ENCODE measurements around the gene DGCR8.

DGCR8 gene

DNA sequence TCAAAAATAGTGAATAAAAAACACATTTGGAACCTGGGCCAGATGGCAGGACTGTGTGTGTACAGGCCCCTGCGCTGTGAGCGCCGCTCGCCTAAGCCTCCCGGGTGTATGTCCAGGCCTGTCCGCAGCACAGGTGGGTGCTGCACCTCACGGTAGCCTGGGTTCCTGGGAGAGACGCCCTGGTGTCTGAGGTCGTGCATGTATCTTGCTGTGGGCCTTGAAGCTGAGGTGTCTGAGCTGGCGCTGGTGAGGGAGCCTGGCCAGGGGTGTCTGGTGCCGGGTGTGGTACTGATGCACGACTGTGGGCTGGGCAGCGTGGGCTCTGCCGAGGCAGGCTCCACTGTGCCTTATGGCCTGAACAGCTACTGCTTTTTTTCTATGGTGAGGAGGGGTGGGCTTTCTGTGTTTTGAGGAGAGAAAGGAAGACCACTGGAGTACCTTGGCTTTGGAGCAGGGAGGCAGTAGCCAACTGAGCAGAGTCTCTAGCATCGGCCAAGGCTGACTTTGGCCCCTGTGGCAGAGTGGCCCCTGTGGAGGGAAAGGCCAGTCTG lies 47.4 kb downstream of the DGCR8 start:
- DNase-seq: no peak

DNA sequence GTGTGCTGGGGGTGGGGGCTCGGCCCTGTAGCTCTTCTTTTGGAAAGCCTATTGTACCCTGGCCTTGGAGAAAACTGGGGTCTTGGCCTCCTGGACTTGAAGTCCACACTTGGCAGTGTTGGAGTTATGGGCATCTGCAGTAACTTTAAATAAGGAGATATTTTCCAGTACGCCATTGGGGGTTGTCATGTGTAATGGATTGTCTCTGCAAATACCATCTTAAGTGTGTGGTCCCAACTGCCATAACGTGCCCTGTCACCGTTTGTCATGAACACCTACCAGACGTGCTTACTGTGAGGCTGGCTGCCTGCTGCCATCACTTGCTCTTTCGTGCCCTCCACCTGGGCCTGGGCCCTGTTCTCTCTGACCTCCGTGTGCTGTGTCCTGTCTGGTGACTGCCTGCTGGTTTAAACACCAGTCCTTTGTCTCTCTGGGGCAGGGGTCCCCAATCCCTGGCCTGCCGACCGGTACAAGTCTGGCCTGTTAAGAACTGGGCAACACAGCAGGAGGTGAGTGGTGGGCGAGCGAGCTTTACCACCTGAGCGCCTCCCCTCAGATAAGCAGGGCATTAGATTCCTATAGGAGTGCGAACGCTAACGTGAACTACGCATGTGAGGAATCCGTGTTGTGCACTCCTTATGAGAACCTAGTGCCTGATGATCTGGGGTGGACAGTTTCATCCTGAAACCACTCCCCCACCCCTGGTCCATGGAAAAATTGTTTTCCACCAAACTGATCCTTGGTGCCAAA lies 48.0 kb downstream of the DGCR8 start:
- DNase-seq: no peak

DNA sequence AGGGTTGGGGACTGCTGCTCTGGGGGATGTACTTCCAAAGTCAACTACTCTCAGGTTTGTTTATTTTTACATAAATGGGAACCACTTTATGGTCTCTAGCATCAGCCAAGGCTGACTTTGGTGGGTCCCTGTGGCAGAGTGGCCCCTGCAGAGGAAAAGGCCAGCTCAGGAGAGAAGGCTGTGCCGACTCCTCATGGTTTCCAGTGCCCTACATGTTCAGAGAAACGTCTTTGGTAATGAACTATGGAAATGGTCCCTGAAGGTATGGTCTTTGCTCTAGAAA lies 48.5 kb downstream of the DGCR8 start:
- no peak for DNase-seq

DNA sequence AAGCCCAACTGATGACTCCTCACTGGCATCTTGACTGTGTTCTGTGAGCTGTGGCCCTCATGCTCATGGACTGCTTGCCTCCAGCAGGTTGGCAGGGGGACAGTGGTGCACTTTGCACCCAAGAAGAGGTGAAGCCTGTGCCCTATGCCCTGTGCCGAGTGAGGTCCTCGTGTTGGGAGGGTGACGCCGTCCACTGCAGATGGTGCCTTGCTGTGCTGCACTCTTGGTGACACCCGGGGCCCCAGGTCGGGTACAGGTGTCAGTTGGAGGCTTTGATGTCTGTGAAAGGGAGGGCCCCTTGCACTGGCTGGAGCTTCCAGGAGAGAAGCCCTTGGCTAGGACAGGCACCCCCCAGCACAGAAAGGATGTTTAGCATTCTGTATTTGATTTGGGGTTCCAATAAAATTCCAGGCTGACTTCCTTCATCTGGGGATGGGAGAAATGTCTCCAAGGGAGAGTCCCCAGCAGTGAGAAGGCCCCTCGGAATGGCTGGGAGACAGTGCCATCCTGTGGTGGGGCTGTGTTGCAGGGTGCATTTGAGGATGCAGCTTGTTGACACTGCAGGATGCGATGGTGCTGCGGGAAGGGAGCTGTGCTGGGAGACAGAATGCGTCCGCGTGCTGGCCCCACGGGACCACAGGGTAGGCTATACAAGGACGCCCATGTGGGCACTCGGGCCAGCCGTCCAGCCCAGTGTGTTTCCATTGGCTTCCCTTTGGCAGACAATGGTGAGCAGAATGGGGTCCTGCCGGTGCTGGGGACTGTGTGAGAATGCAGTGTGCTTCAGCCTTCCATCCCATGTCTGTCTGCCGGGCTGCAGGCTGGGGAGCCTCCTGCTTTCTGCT lies 49.1 kb downstream of the DGCR8 start:
- DNase-seq: peak; percentile 18

DNA sequence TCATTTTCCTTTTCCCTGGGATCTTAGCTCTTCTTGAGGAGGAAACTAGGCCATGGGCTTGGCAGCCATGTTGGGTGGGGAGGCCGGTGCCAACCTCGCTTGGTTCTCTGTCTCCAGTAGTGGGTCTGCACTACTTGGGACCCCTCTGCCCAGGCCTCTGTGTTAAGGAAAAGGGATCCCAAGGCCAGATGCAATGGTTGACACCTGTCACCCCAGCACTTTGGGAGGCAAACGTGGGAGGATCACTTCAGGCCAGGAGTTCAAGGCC lies 49.6 kb downstream of the DGCR8 start:
- no peak for DNase-seq

DNA sequence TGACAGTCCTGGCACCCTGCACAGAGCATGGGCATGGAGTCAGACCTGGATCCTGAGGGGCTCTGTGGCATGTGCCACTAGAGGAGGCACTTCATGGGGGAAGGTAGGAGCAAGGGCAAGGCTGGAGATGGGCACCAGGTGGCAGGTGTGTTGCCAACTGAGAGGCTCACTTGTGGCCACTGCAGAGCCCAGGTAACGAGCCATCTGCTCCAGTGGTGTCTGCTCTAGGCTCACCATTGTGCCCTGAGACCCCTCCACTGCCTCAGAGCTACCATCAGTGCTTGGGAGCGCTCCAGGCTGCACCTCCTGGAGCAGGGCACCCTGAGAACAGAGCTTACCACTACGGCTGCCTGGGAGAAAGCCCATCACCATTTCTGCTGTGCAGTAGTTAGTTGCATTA lies 50.3 kb downstream of the DGCR8 start:
- DNase-seq: peak; percentile 33

DNA sequence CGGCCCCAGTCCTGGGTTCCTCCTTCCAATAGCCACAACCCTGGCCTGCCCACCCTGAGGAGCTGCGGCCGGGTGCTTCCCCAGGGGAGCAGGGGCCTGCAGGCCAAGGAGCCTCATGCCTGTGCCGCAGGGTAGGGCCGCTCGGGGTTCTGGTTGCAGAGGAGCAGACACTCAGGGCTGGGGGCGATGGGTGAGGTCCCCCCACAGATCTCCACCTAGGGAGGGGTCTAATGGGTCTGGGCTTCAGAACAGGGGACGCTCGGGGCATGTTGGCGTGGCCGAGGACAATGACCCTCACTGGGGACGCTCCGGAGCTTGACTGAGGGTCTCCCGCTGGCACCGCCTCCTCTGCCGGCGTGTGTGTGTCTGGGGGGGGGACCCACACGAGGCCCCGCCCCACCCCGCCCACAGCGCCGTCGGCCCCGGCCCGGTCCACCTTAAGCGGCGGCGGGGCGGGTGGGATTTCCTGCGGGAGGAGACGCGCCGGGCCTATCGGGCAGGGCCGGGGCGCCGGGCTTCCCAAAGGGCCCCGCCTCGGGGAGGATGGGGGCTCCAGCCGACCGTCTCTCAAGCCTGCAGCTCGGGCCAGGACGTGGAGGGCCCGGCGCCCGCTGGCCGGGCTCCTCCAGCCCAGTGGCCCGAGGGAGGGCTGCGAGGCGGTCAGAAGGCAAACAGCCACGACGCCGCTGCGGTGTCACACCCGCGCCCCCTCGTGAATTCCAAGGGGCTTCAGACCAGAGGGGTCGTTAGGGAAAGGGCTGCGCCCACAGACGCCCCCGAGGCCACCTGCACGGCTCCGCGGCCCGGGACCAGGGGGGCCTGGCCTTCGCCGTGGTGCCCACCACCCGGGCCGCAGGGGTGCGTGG lies 50.9 kb downstream of the DGCR8 start:
- DNase-seq: peak; percentile 37

DNA sequence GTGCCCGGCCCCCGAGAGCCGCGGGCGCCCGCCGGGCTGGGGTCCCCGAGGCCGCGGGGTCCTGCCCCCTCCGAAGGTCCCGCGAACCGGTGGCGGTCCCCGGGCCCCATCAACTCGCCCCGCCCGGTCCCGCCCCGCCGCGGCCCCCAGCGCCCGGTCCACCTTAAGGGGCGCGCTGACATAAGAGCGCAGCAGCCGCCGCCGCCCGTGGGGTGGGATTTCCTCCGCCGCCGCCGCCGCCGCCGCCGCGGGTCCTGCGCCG lies 51.5 kb downstream of the DGCR8 start, which contains the start of gene ZDHHC8:
Gene ZDHHC8, plus strand, starts transcription at position 208 of the 262 bp plus-strand sequence. CDS start 144 bp downstream, outside the sequence.
- DNase-seq: no peak

DNA sequence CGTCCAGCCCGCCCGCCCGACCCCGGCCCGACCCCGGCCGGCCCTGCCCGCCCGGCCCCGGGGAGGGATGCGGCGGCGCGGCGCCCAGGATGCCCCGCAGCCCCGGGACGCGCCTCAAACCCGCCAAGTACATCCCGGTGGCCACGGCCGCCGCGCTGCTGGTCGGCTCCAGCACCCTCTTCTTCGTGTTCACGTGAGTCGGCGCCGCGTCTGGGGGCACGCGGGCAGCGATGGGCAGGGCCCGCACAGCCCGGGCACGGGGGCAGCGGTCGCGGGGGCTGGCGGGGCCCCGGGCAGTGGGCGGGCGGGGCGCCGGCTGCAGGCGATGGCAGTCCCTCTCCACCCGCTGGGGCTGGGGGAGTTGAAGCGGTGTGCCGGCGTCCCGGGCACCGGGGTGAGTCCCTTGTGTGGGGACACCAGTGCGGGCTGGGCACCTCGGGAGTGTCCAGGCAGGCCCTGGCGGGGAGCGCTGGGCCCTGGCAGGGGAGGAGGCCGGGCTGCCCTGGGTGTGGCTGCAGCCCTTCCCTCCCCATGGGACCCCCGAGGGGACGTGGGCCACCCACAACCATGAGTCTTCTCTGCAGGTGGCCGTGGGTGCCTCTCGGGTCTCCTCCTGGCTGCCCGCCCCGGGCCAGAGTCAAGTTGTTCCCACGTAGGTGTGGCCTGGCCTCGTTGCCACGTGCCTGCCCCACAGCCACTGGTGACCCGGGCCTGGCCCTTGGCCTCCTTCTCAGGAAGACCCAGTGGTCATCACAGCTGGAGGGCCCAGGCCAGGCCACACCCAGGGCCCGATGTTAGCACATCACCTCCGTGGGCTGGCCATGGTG lies 52.0 kb downstream of the DGCR8 start:
- DNase-seq: no peak

DNA sequence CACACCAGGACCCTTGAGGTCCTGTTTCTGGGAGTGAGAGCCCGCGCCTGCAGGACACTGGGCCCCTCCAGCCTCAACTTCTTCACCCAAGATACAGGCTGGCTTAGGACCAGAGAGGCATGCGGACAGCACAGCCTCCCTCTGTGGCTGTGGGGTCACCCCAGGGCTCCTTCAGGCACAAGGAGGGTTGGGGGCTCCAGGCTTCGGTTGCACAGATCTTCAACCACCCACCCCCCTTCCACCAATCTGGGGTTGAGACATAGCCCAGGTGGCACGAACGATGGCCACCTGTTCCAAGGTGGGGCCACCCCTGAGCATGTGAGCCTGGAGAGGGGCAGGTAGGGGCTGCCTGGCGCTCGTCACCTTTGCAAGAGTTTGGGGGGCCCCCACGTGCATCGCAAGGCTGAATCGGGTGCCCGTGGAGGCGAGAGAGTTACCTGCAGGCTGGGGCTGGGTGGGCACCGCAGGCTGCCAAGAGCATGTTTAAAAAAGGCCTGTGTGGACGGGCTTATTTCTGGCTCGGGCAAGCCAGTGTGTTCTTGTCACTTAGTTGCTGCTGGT lies 52.7 kb downstream of the DGCR8 start:
- no peak for DNase-seq

DNA sequence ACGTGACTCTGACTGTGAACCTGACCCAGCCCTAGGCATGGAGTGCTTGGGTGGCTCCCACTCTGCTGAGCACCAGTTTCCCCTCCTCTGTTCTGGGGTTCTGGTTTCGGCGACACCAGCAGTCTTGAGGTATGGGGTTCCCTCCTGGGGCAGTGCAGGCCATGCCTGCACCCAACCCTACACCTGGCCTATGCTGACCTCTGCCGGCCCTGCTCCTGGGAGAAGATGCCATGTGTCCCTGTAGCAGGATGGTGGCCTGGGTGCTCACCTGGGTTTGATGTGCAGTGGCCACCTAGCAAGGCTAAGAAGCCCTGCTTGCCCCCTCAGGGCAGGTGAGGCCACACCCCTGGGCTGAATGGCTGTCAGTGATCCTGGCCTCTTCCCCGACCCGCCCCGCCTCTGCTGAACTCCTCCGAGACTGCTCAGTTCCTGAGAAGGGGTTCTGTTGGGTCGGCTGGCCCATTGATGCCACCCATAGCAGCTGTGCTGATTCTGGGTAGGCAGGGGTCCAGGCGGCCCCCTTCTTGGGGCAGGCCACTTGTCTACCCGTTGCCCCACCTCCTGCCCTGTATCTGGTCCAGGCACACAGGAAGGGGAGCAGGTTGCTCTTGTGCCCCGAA lies 54.0 kb downstream of the DGCR8 start:
- DNase-seq: no peak

DNA sequence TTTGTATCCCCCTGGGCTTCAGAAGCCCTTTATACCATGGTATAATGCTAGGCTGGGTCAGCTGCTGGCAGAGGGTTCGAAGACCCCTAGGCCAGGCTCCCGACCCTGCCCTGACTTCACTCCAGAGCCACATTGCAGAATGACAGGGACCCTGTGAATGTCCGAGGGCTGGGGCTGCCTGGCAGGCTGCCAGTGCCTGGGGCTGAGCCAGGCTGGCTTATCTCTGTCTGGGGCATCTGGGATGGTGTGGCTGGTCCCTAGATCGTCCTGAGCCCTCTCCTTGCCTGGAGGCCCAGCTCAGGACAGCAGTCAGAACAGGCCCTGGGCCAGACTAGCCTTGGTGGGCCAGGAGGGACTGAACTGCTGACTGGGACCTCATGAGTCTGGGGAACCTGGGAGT lies 55.2 kb downstream of the DGCR8 start:
- no peak for DNase-seq

DNA sequence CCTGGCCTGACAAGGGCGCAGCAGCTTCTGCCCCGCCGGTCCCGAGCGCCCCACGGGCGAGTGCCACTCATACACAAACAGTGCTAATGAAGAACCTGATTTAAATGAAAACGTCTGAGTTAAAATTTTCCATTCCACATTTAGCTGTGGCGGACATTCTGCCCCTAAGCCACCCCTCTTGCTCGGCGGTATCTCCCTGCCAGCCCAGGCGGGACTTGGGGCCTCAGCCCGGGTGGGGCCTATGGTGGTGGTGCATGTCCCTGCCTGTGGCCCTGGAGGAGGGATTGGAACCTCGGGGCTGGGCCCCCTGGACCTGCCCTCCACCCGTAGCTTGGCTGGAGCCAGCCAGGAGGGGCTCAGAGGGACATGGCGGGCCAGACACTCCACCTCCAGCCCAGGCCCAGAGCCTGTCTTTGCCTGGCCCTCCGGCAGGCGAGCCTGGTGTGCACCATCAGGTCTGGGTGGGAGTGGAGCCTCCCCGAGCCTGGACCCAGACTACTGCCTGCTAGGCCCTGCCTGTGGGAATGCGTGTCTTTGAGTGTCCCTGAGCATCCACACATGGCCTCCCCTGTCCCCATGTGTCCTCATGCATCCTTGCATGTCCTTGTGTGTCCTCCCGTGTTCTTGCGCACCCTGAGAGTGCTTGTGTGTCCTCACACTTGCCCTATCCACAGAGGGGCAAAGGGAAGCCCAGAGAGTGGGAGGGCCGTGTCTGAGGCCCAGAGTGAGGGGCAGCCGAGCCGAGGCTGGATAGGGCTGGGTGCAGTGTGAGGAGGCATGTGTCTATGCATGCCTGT lies 56.0 kb downstream of the DGCR8 start:
- DNase-seq: no peak

DNA sequence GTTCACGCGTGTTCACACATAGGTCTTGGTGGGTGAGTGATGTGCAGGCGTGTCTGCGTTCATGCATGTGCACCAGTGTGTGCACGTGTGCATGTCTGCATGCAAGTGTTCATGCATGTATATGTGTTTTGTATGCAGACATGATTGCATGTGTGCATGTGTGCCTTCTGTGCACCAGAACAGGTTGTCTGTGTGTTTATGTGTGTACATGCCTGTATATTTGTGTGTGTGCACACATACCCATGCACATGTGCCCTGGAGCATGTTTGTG lies 56.5 kb downstream of the DGCR8 start:
- DNase-seq: no peak

DNA sequence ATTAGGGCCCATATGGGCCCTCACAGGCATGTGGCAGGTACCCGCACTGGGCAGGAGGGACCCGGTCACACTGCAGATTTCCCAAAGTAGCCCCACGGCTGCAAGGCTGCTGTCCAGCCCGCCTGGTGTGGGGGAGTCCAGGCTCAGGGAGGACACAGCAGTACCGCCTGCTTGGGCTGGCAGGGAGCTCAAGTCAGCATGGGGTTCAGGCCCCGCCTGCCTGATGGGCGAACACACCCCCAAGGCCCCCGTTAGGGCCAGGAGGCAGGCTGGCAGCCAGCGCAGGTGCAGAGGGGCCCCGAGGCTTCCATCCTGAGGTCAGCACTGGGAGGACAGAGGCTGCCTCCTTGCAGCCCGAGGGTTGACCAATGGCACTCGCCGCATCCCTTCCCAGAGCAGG lies 57.1 kb downstream of the DGCR8 start:
- no peak for DNase-seq

DNA sequence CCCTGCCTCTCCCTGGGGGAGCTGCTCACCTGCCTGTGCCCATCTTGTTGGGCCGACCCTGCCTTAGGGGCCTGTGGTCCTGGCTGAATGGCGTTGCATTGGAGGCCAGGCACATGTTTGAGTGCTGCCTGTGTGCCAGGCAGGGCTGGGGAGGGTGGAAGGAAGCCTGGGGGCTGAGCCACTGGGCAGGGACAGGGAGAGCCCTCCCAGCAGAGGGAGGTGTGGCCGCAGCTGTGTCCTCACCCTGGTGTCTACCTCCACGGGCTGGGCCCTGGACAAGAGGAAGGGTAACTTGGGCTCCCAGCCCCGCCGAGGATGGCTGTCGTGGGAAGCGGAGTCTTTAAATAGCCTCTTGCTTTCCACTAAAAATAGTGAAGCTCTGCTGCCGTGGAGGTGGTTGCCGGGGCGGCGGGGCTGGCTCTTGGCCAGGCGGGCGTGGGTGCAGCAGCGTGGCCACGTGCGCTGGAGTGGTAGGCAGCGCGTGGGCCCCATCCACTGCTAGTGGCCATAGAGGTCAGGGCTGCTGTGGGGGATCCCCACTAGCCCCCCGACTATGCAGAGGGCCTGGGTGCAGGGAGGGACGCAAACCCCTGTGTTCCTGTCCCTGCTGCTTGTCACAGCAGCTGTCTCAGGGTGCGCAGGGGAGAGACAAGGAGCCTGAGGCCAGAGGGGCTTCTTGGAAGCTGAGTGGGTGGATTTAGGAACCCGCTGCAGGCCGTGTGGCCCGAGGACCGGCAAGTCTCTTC lies 57.8 kb downstream of the DGCR8 start:
- DNase-seq: no peak

DNA sequence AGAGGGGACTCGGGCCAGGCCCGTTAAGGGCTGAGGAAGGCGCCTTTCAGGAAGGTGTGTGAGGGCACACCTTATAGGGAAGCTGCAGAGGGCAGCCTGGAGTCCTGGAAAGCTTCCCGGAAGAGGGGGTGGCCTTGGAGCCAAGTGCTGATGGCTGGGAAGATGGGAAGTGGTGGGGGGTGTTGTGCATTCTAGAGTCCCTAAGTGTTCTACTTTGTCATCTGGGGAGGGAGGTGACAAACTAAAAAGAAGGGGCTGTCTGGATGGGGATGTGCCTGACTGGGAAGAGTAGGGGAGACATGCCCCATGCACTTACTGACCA lies 58.3 kb downstream of the DGCR8 start:
- no peak for DNase-seq

DNA sequence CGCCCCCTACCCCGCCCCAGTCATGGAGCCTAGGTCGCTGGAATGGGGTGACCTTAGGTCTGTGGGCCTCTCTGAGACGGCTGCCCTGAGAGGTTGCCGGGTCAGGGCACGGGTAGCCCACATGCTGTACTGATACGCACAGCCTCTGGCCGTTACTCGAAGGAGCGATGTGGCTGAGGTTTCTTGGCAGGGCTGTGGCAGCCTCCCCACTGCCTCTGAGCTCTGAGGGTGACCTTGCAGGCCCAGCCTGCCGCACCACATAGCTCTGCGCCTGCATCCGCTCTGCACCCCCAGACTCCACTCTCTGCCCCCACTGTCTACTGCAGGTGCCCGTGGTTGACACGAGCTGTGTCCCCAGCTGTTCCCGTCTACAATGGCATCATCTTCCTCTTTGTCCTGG lies 58.8 kb downstream of the DGCR8 start:
- no peak for DNase-seq

DNA sequence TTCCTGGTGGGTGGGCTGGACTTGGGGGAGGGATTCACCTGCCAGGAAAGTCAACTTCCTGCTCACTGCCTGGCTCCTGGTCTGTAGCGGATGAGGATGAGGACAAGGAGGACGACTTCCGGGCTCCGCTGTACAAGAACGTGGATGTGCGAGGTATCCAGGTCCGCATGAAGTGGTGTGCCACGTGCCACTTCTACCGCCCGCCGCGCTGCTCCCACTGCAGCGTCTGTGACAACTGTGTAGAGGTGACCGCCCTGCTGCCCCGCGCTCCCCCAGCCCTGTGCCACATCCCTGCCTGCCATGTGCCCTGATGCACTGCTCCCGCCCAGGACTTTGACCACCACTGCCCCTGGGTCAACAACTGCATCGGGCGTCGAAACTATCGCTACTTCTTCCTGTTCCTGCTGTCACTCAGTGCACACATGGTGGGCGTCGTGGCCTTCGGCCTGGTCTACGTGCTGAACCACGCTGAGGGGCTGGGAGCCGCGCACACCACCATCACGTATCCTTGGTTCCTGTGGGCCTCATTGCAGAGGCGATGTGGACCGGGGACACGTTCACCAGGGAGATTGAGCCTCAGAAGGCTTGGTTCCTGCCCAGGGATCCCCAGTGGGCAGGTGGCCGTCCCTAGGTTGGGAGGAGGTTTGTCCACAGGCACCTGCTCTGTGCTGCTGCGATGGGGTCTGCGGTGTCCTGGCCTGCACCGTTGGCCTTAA lies 59.5 kb downstream of the DGCR8 start:
- no peak for DNase-seq

DNA sequence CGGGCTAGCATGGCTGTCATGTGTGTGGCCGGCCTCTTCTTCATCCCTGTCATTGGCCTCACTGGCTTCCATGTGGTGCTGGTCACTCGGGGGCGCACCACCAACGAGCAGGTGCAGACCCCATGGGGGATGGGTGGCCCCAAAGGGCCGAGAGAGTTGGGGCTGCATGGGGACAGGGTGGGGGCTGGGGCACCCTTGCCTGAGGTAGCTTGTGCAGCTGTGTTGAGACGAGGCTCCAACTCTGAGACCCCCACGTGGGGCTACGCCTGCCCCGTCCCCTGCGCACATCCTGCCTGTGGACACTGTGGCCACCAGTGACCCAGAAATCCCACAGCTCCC lies 60.0 kb downstream of the DGCR8 start:
- DNase-seq: no peak
